Keratinocyte (primary cell): Measurements from ENCODE around the gene L3MBTL2. TPM values are rescaled to one million over a fixed set of nuclear protein-coding genes. Genes with fewer than 3 reads are reported as not detected.

ENCODE experiments used
- DNase-seq: peaks from one replicate; pipeline ENCODE4 v3.0.0-alpha.2; 2011; ENCODE audit warnings: low read depth, missing footprints, low spot score
- FAIRE-seq: peaks from 2 replicates; lab custom pipeline; 2011; peaks lifted over from hg19 to GRCh38; lab: Jason Lieb, UNC
- H2AFZ ChIP-seq: 2 replicates; pipeline ENCODE4 v1.6.0; 2012; ENCODE audit warnings: low read length, control low read depth, inconsistent platforms; ENCODE audit not compliant: control insufficient read depth
- H3K27ac ChIP-seq: 2 replicates; pipeline ENCODE4 v1.5.1; 2011; ENCODE audit warnings: low read length; ENCODE audit not compliant: control insufficient read depth, insufficient read depth
- H3K27me3 ChIP-seq: 3 replicates; pipeline ENCODE4 v1.6.0; 2011; ENCODE audit warnings: low read length; ENCODE audit not compliant: control insufficient read depth, insufficient read depth; ENCODE audit errors: extremely low read depth
- H3K36me3 ChIP-seq, 2 experiments: 2 replicates in 1 of 2; 3 replicates in 1 of 2; pipeline ENCODE4 v1.5.1; 2011; ENCODE audit warnings: low read length in 2 of 2, mild to moderate bottlenecking in 1 of 2; ENCODE audit not compliant: control insufficient read depth in 2 of 2, insufficient read depth in 2 of 2; ENCODE audit errors: extremely low read depth in 1 of 2
- H3K4me1 ChIP-seq: 3 replicates; pipeline ENCODE4 v1.5.1; 2011; ENCODE audit warnings: low read length; ENCODE audit not compliant: control insufficient read depth, insufficient read depth; ENCODE audit errors: extremely low read depth
- H3K4me2 ChIP-seq: 3 replicates; pipeline ENCODE4 v1.6.0; 2011; ENCODE audit warnings: low read depth, low read length; ENCODE audit not compliant: control insufficient read depth, insufficient read depth; ENCODE audit errors: extremely low read depth
- H3K4me3 ChIP-seq, 3 experiments: fragments of 200-600 bp in 1 of 3; sonication (generic) in 1 of 3; 2 replicates in 2 of 3; 3 replicates in 1 of 3; pipeline ENCODE4 v1.5.1; 2011 to 2016; ENCODE audit warnings: low read length in 3 of 3, mild to moderate bottlenecking in 3 of 3, control low read depth in 2 of 3, inconsistent platforms in 1 of 3, low read depth in 1 of 3, mixed read lengths in 1 of 3, mixed run types in 1 of 3, moderate library complexity in 1 of 3; ENCODE audit not compliant: control insufficient read depth in 2 of 3, insufficient read depth in 2 of 3; ENCODE audit errors: extremely low read depth in 1 of 3
- H3K79me2 ChIP-seq: 2 replicates; pipeline ENCODE4 v1.6.0; 2012; ENCODE audit warnings: low read length; ENCODE audit not compliant: control insufficient read depth, insufficient read depth
- H3K9ac ChIP-seq: 3 replicates; pipeline ENCODE4 v1.6.0; 2011; ENCODE audit warnings: low read length; ENCODE audit not compliant: control insufficient read depth, insufficient read depth; ENCODE audit errors: extremely low read depth
- H3K9me1 ChIP-seq: 3 replicates; pipeline ENCODE4 v1.6.0; 2011; ENCODE audit warnings: low read length; ENCODE audit not compliant: control insufficient read depth, insufficient read depth; ENCODE audit errors: extremely low read depth
- H3K9me3 ChIP-seq: 2 replicates; pipeline ENCODE4 v1.5.1; 2012; ENCODE audit warnings: low read depth, low read length; ENCODE audit not compliant: control insufficient read depth
- H4K20me1 ChIP-seq: 3 replicates; pipeline ENCODE4 v1.6.0; 2011; ENCODE audit warnings: low read length; ENCODE audit not compliant: control insufficient read depth, insufficient read depth; ENCODE audit errors: extremely low read depth
- CTCF ChIP-seq, 3 experiments: IDR thresholded peaks in 1 of 3; conservative IDR thresholded peaks in 1 of 3; optimal IDR thresholded peaks in 1 of 3; 2 replicates in 2 of 3; 3 replicates in 1 of 3; pipeline versions ENCODE3 to v1.5.1; 2011; ENCODE audit warnings: low read length in 3 of 3, mild to moderate bottlenecking in 3 of 3, moderate library complexity in 2 of 3, control low read depth in 1 of 3, inconsistent platforms in 1 of 3; ENCODE audit not compliant: insufficient read depth in 2 of 3; ENCODE audit errors: extremely low read depth in 1 of 3
- EZH2 ChIP-seq: IDR thresholded peaks from one replicate; pipeline ENCODE4 v1.6.1; 2012; ENCODE audit warnings: inconsistent platforms, mild to moderate bottlenecking, low read length, moderate library complexity
- dilution Hi-C: fragments of 300-500 bp; cut with MboI; formaldehyde crosslinking; loops from one replicate; pipeline ENCODE4 v1.7.0; 2020; ENCODE audit warnings: low sequenced_read_pairs; ENCODE audit not compliant: extremely low pct_ligation_motif_present
- polyA plus RNA-seq, 5 experiments: library from polyadenylated mRNA; depleted of rRNA in 3 of 5; stranded (reverse) in 3 of 5; stranded (forward) in 1 of 5; unstranded in 1 of 5; fragments of >200 nt; gene quantifications; 1 replicate in 1 of 5; 2 replicates in 3 of 5; 3 replicates in 1 of 5; pipeline versions ENCODE4 v1.2.1 to v1.2.3, GENCODE V29; 2011 to 2012; ENCODE audit warnings: missing spikeins in 2 of 5, low read depth in 1 of 5, low replicate concordance in 1 of 5

L3MBTL2 gene
- polyA plus RNA-seq, 1 donor (not counting 4 experiments of a cell fraction or from before 2014, with no cell fraction given), result 16.7 TPM

- Histone ChIP-seq H4K20me1 (no peaks in the 10 kb centered on the region), H3K9me3 (no peaks in the 10 kb centered on the region), H3K4me1 (peaks cover 26% of the 10 kb centered on the region), H2AFZ (no peak overlapping the region), H3K36me3 (peaks cover 16 to 17% of the 10 kb centered on the region in 2 experiments), H3K4me2 (peak overlapping the region; percentile 35), H3K9me1 (no peaks in the 10 kb centered on the region), H3K79me2 (no peaks in the 10 kb centered on the region), H3K9ac (no peak overlapping the region), H3K4me3 (no peak overlapping the region), H3K27ac (no peak overlapping the region), H3K27me3 (no peaks in the 10 kb centered on the region)
- peak; percentile 58 for DNase-seq
- FAIRE-seq, result peak; percentile 93
- dilution Hi-C loops, result no loop called here
- TF ChIP-seq CTCF (optimal IDR thresholded peaks at IDR 0.05 in 1 of 3, IDR thresholded peaks at IDR 0.05 in 1 of 3, conservative IDR thresholded peaks at IDR 0.05 in 1 of 3; ENCODE audit: extremely low read depth in 1 of 3, insufficient read depth in 2 of 3, low read length in 3 of 3), result no peak
- TF ChIP-seq EZH2, result no peak
Observed at GRCh38 chr22:41243361-41243760, 38.2 kb downstream of the L3MBTL2 start.

- no peaks in the 10 kb centered on the region for H3K27me3 ChIP-seq
- H3K4me3 ChIP-seq, result no peak overlapping the region
- H3K79me2 ChIP-seq, result peaks cover 3% of the 10 kb centered on the region
- TF ChIP-seq EZH2, result no peak
- TF ChIP-seq CTCF (optimal IDR thresholded peaks at IDR 0.05 in 1 of 3, IDR thresholded peaks at IDR 0.05 in 1 of 3, conservative IDR thresholded peaks at IDR 0.05 in 1 of 3; ENCODE audit: extremely low read depth in 1 of 3, insufficient read depth in 2 of 3, low read length in 3 of 3), result peak in 1 of 3 experiments; percentile 36
- FAIRE-seq, result no peak
- DNase-seq, result no peak
- no peak overlapping the region for H3K27ac ChIP-seq
- H3K9ac ChIP-seq, result no peak overlapping the region
- no peak overlapping the region for H3K4me2 ChIP-seq
- no peaks in the 10 kb centered on the region for H4K20me1 ChIP-seq
- H3K9me3 ChIP-seq, result no peaks in the 10 kb centered on the region
- no peaks in the 10 kb centered on the region for H3K9me1 ChIP-seq
- no peak overlapping the region for H2AFZ ChIP-seq
- peaks cover 21% of the 10 kb centered on the region for H3K4me1 ChIP-seq
- H3K36me3 ChIP-seq, result peaks cover 38 to 43% of the 10 kb centered on the region in 2 experiments
- dilution Hi-C loops, result no loop called here
Observed at GRCh38 chr22:41245917-41246499, 40.9 kb downstream of the L3MBTL2 start.
